B cell (primary cell): Measurements from ENCODE around the gene WDR27.

Experiments
- EZH2 ChIP-seq: IDR thresholded peaks from 2 replicates; pipeline ENCODE4 v1.6.1; 2012; ENCODE audit warnings: borderline replicate concordance, low read depth, mild to moderate bottlenecking, moderate library complexity, low read length; ENCODE audit not compliant: insufficient read depth, poor library complexity, severe bottlenecking
- TF ChIP-seq, protein P1 (sequence below): fragments of 200-600 bp; IDR thresholded peaks from one replicate; pipeline ENCODE4 v1.8.0; 2022; ENCODE audit warnings: antibody characterized with exemption, mild to moderate bottlenecking

DNA sequence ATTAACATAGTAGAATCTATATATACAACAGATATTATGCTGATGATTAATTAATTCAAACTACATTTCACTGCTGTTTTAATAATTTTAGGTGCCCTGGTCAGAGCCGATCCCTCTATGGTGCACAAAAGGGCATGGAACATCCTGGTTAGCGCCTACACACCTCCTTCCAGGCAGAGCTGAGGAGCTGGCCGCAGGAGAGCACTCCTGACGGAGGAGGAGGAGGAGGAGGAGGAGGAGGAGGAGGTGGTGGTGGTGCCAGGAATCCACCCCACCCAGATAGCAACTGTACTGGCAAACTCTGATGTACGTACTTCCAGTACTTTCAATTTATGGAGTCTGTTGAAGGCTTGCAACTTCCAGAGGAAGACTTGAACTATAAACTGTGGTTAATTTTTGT is 244.1 kb downstream of the WDR27 start:
- TF ChIP-seq, protein P1, sequence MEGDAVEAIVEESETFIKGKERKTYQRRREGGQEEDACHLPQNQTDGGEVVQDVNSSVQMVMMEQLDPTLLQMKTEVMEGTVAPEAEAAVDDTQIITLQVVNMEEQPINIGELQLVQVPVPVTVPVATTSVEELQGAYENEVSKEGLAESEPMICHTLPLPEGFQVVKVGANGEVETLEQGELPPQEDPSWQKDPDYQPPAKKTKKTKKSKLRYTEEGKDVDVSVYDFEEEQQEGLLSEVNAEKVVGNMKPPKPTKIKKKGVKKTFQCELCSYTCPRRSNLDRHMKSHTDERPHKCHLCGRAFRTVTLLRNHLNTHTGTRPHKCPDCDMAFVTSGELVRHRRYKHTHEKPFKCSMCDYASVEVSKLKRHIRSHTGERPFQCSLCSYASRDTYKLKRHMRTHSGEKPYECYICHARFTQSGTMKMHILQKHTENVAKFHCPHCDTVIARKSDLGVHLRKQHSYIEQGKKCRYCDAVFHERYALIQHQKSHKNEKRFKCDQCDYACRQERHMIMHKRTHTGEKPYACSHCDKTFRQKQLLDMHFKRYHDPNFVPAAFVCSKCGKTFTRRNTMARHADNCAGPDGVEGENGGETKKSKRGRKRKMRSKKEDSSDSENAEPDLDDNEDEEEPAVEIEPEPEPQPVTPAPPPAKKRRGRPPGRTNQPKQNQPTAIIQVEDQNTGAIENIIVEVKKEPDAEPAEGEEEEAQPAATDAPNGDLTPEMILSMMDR = no peak
- TF ChIP-seq EZH2 = no peak
